Measurements from ENCODE around the gene EGF.

The EGF gene

DNA sequence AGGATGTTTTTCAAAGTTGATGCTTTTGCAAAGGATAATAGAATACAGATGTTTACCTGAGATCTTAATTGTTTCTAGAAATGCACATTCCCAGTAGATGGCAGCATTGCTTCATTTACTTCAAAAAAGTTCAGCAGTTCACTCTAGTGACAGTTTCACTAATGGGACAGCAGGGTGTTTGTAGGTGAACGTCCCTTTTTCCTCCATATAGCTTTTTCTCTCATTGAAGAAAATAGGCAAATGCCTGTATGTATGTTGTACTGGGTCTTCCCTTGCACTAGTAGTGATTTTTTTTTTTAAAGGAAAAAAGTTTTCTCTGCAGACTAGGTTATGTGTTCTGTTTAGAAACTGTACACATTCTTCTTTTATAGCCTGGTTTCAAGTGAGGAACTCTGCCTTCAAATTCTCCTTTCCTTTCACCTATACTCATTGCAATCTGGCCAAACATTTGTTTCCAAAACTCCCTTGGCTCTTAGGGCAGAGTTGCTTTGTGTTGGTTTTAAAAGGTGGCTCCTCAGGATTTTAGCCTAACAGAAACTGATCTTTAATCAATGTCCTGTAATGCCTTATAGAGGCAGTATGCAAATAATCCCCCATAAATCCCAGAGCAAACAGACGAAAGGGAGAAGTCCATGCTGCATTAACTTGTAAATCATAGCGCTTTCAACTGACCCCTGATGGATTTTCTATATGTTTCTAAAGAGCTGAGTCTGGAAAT lies 86.3 kb downstream of the EGF start:
- H3K4me3 ChIP-seq (replicated peaks; ENCODE audit: insufficient read depth, low read length) = no peak overlapping the region
- H3K27ac ChIP-seq (replicated peaks) = no peak overlapping the region
- no peaks in the 10 kb centered on the region for H3K27me3 ChIP-seq (ENCODE audit: insufficient read depth, poor library complexity, severe bottlenecking)
- TF ChIP-seq POLR2AphosphoS5 (IDR thresholded peaks at IDR 0.05; ENCODE audit: low read depth) = no peak
- TF ChIP-seq, protein P1, sequence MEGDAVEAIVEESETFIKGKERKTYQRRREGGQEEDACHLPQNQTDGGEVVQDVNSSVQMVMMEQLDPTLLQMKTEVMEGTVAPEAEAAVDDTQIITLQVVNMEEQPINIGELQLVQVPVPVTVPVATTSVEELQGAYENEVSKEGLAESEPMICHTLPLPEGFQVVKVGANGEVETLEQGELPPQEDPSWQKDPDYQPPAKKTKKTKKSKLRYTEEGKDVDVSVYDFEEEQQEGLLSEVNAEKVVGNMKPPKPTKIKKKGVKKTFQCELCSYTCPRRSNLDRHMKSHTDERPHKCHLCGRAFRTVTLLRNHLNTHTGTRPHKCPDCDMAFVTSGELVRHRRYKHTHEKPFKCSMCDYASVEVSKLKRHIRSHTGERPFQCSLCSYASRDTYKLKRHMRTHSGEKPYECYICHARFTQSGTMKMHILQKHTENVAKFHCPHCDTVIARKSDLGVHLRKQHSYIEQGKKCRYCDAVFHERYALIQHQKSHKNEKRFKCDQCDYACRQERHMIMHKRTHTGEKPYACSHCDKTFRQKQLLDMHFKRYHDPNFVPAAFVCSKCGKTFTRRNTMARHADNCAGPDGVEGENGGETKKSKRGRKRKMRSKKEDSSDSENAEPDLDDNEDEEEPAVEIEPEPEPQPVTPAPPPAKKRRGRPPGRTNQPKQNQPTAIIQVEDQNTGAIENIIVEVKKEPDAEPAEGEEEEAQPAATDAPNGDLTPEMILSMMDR (IDR thresholded peaks at IDR 0.05; ENCODE audit: insufficient read depth, low read length) = no peak
- TF ChIP-seq, protein P2, sequence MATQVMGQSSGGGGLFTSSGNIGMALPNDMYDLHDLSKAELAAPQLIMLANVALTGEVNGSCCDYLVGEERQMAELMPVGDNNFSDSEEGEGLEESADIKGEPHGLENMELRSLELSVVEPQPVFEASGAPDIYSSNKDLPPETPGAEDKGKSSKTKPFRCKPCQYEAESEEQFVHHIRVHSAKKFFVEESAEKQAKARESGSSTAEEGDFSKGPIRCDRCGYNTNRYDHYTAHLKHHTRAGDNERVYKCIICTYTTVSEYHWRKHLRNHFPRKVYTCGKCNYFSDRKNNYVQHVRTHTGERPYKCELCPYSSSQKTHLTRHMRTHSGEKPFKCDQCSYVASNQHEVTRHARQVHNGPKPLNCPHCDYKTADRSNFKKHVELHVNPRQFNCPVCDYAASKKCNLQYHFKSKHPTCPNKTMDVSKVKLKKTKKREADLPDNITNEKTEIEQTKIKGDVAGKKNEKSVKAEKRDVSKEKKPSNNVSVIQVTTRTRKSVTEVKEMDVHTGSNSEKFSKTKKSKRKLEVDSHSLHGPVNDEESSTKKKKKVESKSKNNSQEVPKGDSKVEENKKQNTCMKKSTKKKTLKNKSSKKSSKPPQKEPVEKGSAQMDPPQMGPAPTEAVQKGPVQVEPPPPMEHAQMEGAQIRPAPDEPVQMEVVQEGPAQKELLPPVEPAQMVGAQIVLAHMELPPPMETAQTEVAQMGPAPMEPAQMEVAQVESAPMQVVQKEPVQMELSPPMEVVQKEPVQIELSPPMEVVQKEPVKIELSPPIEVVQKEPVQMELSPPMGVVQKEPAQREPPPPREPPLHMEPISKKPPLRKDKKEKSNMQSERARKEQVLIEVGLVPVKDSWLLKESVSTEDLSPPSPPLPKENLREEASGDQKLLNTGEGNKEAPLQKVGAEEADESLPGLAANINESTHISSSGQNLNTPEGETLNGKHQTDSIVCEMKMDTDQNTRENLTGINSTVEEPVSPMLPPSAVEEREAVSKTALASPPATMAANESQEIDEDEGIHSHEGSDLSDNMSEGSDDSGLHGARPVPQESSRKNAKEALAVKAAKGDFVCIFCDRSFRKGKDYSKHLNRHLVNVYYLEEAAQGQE (IDR thresholded peaks at IDR 0.05; ENCODE audit: insufficient replicate concordance, low read depth) = no peak
- TF ChIP-seq GABPA (IDR thresholded peaks at IDR 0.05; ENCODE audit: low read depth) = no peak
- TF ChIP-seq SPI1 (IDR thresholded peaks at IDR 0.05; ENCODE audit: borderline replicate concordance, low read depth) = no peak
- peak in 1 of 2 experiments; percentile 34 for DNase-seq (ENCODE audit: low read depth in 1 of 2, low spot score in 1 of 2)

DNA sequence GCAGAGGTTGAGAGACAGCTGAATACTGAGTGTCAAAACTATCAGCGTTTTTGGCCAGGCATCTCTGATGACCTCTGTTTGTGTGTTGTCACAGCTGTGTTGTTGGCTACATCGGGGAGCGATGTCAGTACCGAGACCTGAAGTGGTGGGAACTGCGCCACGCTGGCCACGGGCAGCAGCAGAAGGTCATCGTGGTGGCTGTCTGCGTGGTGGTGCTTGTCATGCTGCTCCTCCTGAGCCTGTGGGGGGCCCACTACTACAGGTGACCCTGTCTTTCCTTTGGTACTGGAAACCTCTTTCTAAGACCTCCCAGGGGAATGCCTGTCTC lies 86.9 kb downstream of the EGF start:
- no peak for DNase-seq (ENCODE audit: low read depth in 1 of 2, low spot score in 1 of 2)
- Histone ChIP-seq H3K27ac (replicated peaks) (no peak overlapping the region), H3K27me3 (ENCODE audit: insufficient read depth, poor library complexity, severe bottlenecking) (no peaks in the 10 kb centered on the region), H3K4me3 (replicated peaks; ENCODE audit: insufficient read depth, low read length) (no peak overlapping the region)
- TF ChIP-seq POLR2AphosphoS5 (IDR thresholded peaks at IDR 0.05; ENCODE audit: low read depth) (no peak), SPI1 (IDR thresholded peaks at IDR 0.05; ENCODE audit: borderline replicate concordance, low read depth) (no peak), GABPA (IDR thresholded peaks at IDR 0.05; ENCODE audit: low read depth) (no peak)
- TF ChIP-seq, protein P2 (IDR thresholded peaks at IDR 0.05; ENCODE audit: insufficient replicate concordance, low read depth) = no peak
- TF ChIP-seq, protein P1 (IDR thresholded peaks at IDR 0.05; ENCODE audit: insufficient read depth, low read length) = no peak

DNA sequence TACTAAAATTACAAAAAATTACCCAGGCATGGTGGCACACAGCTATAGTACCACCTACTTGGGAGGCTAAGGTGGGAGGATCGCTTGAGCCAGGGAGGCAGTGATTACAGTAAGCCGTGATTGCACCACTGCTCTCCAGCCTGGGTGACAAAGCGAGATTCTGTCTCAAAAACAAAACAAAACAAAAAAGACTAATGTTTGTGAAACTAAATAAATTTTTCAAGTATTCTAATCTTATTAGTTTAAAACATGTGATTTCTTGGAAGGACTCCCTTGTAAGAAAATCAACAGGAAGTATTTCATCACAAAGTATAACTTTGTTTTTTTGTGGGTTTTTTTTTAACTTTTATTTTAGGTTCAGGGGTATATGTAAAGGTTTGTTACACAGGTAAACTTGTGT lies 89.6 kb downstream of the EGF start:
- no peak for DNase-seq (ENCODE audit: low read depth in 1 of 2, low spot score in 1 of 2)
- Histone ChIP-seq H3K27me3 (ENCODE audit: insufficient read depth, poor library complexity, severe bottlenecking) (no peaks in the 10 kb centered on the region), H3K4me3 (replicated peaks; ENCODE audit: insufficient read depth, low read length) (no peak overlapping the region), H3K27ac (replicated peaks) (no peak overlapping the region)
- TF ChIP-seq, protein P1 (IDR thresholded peaks at IDR 0.05; ENCODE audit: insufficient read depth, low read length) = no peak
- TF ChIP-seq GABPA (IDR thresholded peaks at IDR 0.05; ENCODE audit: low read depth) (no peak), SPI1 (IDR thresholded peaks at IDR 0.05; ENCODE audit: borderline replicate concordance, low read depth) (no peak), POLR2AphosphoS5 (IDR thresholded peaks at IDR 0.05; ENCODE audit: low read depth) (no peak)
- TF ChIP-seq, protein P2 (IDR thresholded peaks at IDR 0.05; ENCODE audit: insufficient replicate concordance, low read depth) = no peak

All from HL-60 (cell line).